GM12864 (cell line): ENCODE measurements around the gene NHSL2.

Experiments
- DNase-seq: peaks from one replicate; pipeline ENCODE4 v3.0.0-alpha.2; 2011; ENCODE audit warnings: low read depth
- H3K4me3 ChIP-seq: 2 replicates; pipeline ENCODE4 v1.5.1; 2011; ENCODE audit warnings: mild to moderate bottlenecking, low read depth, low read length, control low read depth
- TF ChIP-seq, protein P1 (sequence below): IDR thresholded peaks from 2 replicates; pipeline ENCODE4 v1.5.1; 2011; ENCODE audit warnings: low read depth, mild to moderate bottlenecking, moderate library complexity, low read length, control low read depth, inconsistent platforms; ENCODE audit errors: missing control alignments

The NHSL2 gene

DNA sequence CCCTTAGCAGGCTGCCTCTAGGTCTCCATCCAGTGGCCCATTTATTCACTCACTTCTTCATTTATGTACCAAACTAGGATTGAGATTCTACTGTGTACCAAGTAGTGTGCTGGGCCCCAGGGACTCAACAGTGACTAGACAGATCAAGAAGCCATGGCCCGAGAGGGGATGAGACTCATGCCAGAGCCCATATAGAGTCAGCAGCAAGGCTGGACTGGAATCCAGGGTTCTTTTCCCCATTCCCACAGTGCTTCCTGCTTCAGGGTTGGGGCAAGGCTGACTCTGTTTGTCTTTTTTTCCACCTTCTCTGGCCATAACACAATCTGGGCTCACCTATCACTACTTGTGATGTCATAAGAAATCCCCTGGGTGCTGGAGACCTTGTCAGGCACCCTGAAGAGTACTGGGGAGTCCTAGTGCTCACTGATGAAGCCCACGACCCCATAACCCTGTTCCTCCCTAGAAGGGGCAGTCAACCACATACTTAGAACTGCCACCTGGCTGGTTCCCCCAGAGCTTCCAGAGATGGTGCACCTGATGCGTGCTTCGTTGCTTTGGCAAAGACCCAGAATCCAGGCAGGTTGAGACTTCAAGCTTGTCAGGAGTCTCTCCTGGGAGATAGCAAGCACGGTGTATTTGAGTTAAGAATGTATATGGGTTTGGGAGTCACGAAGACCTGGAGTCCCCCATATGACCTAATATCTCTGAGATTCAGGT is 214.8 kb downstream of the NHSL2 start:
- TF ChIP-seq, protein P1, sequence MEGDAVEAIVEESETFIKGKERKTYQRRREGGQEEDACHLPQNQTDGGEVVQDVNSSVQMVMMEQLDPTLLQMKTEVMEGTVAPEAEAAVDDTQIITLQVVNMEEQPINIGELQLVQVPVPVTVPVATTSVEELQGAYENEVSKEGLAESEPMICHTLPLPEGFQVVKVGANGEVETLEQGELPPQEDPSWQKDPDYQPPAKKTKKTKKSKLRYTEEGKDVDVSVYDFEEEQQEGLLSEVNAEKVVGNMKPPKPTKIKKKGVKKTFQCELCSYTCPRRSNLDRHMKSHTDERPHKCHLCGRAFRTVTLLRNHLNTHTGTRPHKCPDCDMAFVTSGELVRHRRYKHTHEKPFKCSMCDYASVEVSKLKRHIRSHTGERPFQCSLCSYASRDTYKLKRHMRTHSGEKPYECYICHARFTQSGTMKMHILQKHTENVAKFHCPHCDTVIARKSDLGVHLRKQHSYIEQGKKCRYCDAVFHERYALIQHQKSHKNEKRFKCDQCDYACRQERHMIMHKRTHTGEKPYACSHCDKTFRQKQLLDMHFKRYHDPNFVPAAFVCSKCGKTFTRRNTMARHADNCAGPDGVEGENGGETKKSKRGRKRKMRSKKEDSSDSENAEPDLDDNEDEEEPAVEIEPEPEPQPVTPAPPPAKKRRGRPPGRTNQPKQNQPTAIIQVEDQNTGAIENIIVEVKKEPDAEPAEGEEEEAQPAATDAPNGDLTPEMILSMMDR, result no peak
- no peak overlapping the region for H3K4me3 ChIP-seq
- no peak for DNase-seq

DNA sequence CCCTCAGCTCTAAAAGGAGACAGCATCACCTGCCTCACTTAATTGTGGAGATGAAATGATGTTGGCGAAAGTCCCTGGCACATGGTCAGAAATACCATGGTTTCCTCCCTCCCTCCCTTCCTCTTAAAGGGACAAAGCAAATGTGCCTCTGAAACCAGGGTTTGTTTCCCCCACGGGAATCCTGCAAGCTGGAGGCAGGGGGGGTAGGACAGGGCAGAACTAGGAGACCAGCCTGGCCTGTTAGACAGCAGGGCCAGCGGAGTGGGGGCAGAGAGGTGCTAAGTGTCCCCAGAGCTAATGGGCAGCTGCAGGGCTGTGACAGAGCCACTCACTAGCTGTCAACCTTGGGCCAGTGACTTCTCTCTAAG is 215.4 kb downstream of the NHSL2 start:
- H3K4me3 ChIP-seq, result no peak overlapping the region
- DNase-seq, result no peak
- TF ChIP-seq, protein P1, result no peak

DNA sequence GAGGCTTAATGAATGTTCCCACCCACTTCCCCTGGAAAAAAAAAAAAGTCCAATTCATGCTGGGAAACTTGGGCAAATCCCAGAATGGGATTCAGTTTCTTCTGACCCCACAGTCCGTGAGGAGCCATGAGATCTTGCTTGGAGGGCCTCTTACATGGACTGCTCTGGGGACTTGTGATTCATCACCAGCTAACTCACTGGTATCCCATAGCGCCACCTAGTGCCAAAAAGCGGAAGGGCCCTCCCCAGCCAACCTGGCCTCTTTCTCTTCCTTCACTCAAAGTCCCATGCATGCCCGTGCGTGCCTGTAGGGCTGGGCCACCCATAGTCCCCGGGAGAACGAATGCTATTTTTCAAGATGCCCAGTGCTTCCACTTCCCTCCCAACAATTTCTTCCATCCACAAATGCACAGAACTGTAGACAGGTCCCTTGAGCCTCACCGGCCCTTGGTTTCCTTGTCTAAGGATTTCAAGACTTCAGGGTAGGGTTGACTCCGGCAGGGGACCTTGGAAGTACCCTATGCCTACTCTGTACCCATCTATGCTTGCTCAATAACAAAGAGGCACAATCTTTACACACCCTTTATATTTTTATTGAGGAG is 216.0 kb downstream of the NHSL2 start:
- no peak overlapping the region for H3K4me3 ChIP-seq
- no peak for DNase-seq
- TF ChIP-seq, protein P1, result peak; percentile 80

DNA sequence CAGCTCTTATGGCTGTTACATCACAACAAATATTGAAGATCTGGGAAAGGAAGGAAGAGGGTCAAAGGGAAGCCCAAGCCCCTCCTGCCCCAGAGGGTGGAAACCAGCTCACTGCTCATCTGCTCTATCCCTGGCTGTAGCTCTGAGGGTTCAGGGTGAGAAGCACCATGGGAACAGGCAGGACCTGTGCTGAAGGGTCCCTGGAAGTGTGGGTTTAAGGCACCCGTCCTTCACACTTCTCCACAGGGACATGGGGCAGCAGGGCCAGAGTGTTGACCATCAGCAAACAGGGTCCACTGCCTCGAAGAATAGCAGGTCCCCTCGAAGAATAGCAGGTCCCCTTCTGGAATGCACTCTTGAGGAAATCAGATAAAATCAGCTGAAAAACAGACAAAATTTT is 216.7 kb downstream of the NHSL2 start:
- DNase-seq, result no peak
- TF ChIP-seq, protein P1, result no peak
- H3K4me3 ChIP-seq, result no peak overlapping the region

DNA sequence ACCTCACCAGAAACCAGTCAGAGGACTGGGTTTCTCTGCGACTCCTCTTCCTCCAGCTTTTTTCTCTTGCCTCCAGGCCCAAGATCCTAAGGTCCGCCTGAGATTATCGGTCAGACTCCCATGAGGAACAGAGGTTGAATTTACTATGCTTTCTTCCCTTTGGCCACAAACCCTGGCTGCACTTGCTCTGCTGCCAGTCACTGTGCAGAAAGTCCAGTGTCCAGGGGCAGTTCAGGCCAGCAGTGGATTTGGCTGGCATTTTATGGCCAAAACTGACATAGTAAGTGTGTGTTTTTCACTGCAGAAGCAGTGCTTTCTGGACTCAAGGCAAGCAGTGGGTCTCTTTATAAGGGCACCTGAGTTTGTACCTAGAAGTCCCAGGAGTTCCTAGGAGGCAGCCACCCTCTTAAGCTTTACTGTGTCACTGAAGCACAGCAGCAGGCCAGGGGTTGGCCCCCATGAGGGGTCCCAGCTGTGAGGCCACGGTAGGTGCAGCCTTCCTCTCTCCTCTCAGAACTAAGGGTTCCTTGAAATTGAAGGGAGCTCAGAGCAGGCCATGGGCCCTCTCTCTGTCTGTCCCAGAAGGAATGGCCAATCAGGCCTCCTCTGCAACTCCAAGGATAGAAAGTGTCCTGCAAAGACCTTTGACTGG is 217.7 kb downstream of the NHSL2 start:
- H3K4me3 ChIP-seq, result no peak overlapping the region
- TF ChIP-seq, protein P1, result no peak
- no peak for DNase-seq

DNA sequence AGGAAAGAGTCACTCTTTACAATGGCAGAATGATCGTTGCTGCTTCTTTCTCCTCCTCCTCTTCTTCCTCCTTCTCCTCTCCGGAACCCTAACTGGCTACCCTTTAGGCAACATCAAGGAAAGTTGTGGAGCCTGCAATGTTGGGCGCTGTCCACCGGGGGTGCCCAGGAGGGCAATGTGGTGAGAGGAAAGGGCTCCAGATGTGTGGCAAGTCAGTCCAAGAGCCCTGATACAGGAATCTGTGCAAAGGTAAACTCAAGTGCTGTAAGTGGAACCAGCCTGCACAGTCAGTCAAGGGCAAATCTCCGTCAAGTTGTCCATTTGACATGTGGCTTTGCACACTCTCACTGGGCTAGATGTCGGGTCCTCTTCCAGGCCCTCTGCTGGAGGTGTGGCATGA is 218.2 kb downstream of the NHSL2 start:
- TF ChIP-seq, protein P1, result peak; percentile 30
- H3K4me3 ChIP-seq, result no peak overlapping the region
- no peak for DNase-seq
